ENCODE measurements around the gene KPNA3. TPM values are rescaled to one million over a fixed set of nuclear protein-coding genes. Genes with fewer than 3 reads are reported as not detected.

KPNA3 gene
- polyA plus RNA-seq, 3 donors from 2014 or later: 21.3 to 27.7 (median 21.7) TPM

Other genes starting within 250 kb of the KPNA3 start
- gene RCBTB1, start 207.1 kb downstream of the KPNA3 start, polyA plus RNA-seq: 10 to 100 TPM in 2 of 3 donors, 1 to 10 TPM in 1; 6.5 to 13.0 (median 10.3) TPM
- 1 to 10 TPM in 1 of 3 donors, under 1 TPM in 2; 0.27 to 1.3 (median 0.38) TPM for gene ARL11, start 164.2 kb downstream of the KPNA3 start, polyA plus RNA-seq
- 10 to 100 TPM; 47.3 to 53.6 (median 49.6) TPM for gene EBPL, start 101.2 kb downstream of the KPNA3 start, polyA plus RNA-seq
- gene SPRYD7, start 143.7 kb upstream of the KPNA3 start, polyA plus RNA-seq: 1 to 10 TPM; 3.2 to 4.3 (median 4.3) TPM
- 10 to 100 TPM in 2 of 3 donors, 1 to 10 TPM in 1; 6.4 to 14.3 (median 14.0) TPM for gene TRIM13, start 204.4 kb upstream of the KPNA3 start, polyA plus RNA-seq
- under 1 TPM in 2 of 3 donors, not detected in 1; 0.27 to 0.36 TPM for gene KCNRG, start 222.8 kb upstream of the KPNA3 start, polyA plus RNA-seq